Erythroblast (primary cell): ENCODE measurements around the gene AUTS2.

Source experiments
- GATA1 ChIP-seq: IDR thresholded peaks from 2 replicates; pipeline ENCODE4 v1.6.1; 2011; ENCODE audit warnings: low read depth, mild to moderate bottlenecking, control low read depth, low read length, moderate library complexity
- POLR2A ChIP-seq: IDR thresholded peaks from 2 replicates; pipeline ENCODE4 v1.6.1; 2011; ENCODE audit warnings: mild to moderate bottlenecking, low read length

- TF ChIP-seq POLR2A (no peak), GATA1 (no peak)
Measured at GRCh38 chr7:69790977-69791724, 192.9 kb downstream of the AUTS2 start.
